ENCODE data around the gene LRP5. TPM values are rescaled to one million over a fixed set of nuclear protein-coding genes. Genes with fewer than 3 reads are reported as not detected.

The LRP5 gene
- total and polyA plus RNA-seq, 9 of the 15 experiments (the other 6 are each of a cell fraction or from before 2014, with no cell fraction given), result 0.48 to 44.2 (median 13.5) TPM

GRCh38 chr11:68441466-68442230 lies 129.3 kb downstream of the LRP5 start:
- WGBS (ENCODE audit: insufficient coverage, low coverage, missing lambda C conversion rate), result 70% methylated on average over 6 of the region's 6 CpGs
- H3K4me2 ChIP-seq (ENCODE audit: insufficient read depth, low read length), result no peak overlapping the region
- POLR2A ChIA-PET, result interaction anchor here (0.6 kb wide), 2 partner anchors 34 to 279 kb away, joined by 3 to 4 read pairs; no protein-coding TSS in a partner anchor
- CTCF ChIA-PET (ENCODE audit: low intra/inter-chr PET ratio), result no interaction called here
- peaks cover 52% of the 10 kb centered on the region; the same call in 2 of the 3 replicates for H3K36me3 ChIP-seq (ENCODE audit: control insufficient read depth, insufficient read depth, low read length)
- H3K27ac ChIP-seq (ENCODE audit: extremely low read depth, low read depth, low read length), result no peak overlapping the region
- no peaks in the 10 kb centered on the region for H3K79me2 ChIP-seq (ENCODE audit: control insufficient read depth, insufficient read depth, low read length)
- no peak overlapping the region for H3K4me3 ChIP-seq
- peaks cover 10% of the 10 kb centered on the region for H3K9me1 ChIP-seq (ENCODE audit: control insufficient read depth, insufficient read depth, low read length)
- H2AFZ ChIP-seq (ENCODE audit: low read depth, low read length), result no peak overlapping the region
- H3K4me1 ChIP-seq (replicated peaks in 1 of 2; ENCODE audit: control insufficient read depth in 2 of 2, insufficient read depth in 2 of 2, low read length in 2 of 2), result peaks cover 13 to 35% of the 10 kb centered on the region in 2 experiments; a peak in 4 of 5 replicates
- no peaks in the 10 kb centered on the region; the same call in 1 of the 2 replicates for H4K20me1 ChIP-seq (replicated peaks; ENCODE audit: control insufficient read depth, insufficient read depth, low read length)
- H3K9ac ChIP-seq (ENCODE audit: insufficient read depth in 1 of 2, low read depth in 2 of 2, low read length in 2 of 2), result no peak overlapping the region
- ATAC-seq (no peak), DNase-seq (ENCODE audit: extremely low read depth in 1 of 4, low spot score in 3 of 4) (no peak), FAIRE-seq (no peak)
- no peaks in the 10 kb centered on the region for H3K9me3 ChIP-seq (replicated peaks; ENCODE audit: control insufficient read depth, insufficient read depth, low read depth, low read length)
- in situ Hi-C loops (cut with MboI), result loop anchor here (10.0 kb wide), 1 partner anchor 187 kb away; no protein-coding TSS in a partner anchor
- no peaks in the 10 kb centered on the region for H3K27me3 ChIP-seq (ENCODE audit: control insufficient read depth in 2 of 2, insufficient read depth in 2 of 2, low read length in 2 of 2)
- no TSS peak for BruUV-seq (replicated peaks)
- intact Hi-C loops (cut with micrococcal nuclease), result no loop called here
- no peak for TF ChIP-seq ILK (tag; IDR thresholded peaks at IDR 0.05; ENCODE audit: borderline replicate concordance, low read depth)
- no peak for TF ChIP-seq HBP1 (CRISPR knock-in tag; IDR thresholded peaks at IDR 0.05)
- TF ChIP-seq HNRNPK (IDR thresholded peaks at IDR 0.05; ENCODE audit: low read depth, low read length, poor library complexity, severe bottlenecking), result no peak
- no peak for TF ChIP-seq DMBX1 (CRISPR knock-in tag; IDR thresholded peaks at IDR 0.05; ENCODE audit: borderline replicate concordance)
- no peak for TF ChIP-seq ZBTB40 (IDR thresholded peaks at IDR 0.05)
- TF ChIP-seq ZBTB40 (CRISPR knock-in tag; IDR thresholded peaks at IDR 0.05), result no peak
- TF ChIP-seq PTTG1 (tag; IDR thresholded peaks at IDR 0.05; ENCODE audit: low read depth), result no peak
- TF ChIP-seq IFI16 (CRISPR knock-in tag; IDR thresholded peaks at IDR 0.05), result no peak
- TF ChIP-seq MCM2 (IDR thresholded peaks at IDR 0.05; ENCODE audit: low read depth), result no peak
- no peak for TF ChIP-seq BRD4 (IDR thresholded peaks at IDR 0.05)
- no peak for TF ChIP-seq MYNN (IDR thresholded peaks at IDR 0.05)
- no peak for TF ChIP-seq MYNN (CRISPR knock-in tag; IDR thresholded peaks at IDR 0.05)

Measured in K562 (cell line).